H1 (cell line): ENCODE measurements around the gene ABCD1.

Source experiments
- CBX5 ChIP-seq: fragments of 300-800, 300-1000 bp; sonication (generic); IDR thresholded peaks from 2 replicates; pipeline ENCODE4 v1.7.1; 2016; ENCODE audit warnings: antibody characterized with exemption, low read length, low read depth
- CTCF ChIP-seq, 3 experiments: IDR thresholded peaks; 1 replicate in 2 of 3; 2 replicates in 1 of 3; pipeline versions ENCODE4 v1.5.1 to v1.6.1; 2011; ENCODE audit warnings: low read length in 3 of 3, mild to moderate bottlenecking in 3 of 3, inconsistent platforms in 2 of 3, low read depth in 1 of 3, moderate library complexity in 1 of 3; ENCODE audit not compliant: insufficient read depth in 1 of 3; ENCODE audit errors: control extremely low read depth in 1 of 3
- EP300 ChIP-seq, 2 experiments: IDR thresholded peaks; 1 replicate in 1 of 2; 2 replicates in 1 of 2; pipeline ENCODE4 v1.6.1; 2011 to 2012; ENCODE audit warnings: low read depth in 2 of 2, low read length in 2 of 2, mild to moderate bottlenecking in 2 of 2, borderline replicate concordance in 1 of 2, inconsistent platforms in 1 of 2, moderate library complexity in 1 of 2
- RAD21 ChIP-seq, 2 experiments: IDR thresholded peaks in 1 of 2; conservative IDR thresholded peaks in 1 of 2; 2 replicates each; pipeline ENCODE4 v1.6.1; 2011; ENCODE audit warnings: low read depth in 2 of 2, low read length in 2 of 2, improper control_type of control experiment in 1 of 2, inconsistent platforms in 1 of 2, mild to moderate bottlenecking in 1 of 2, moderate library complexity in 1 of 2

GRCh38 chrX:153717445-153717844, 7.2 kb upstream of the ABCD1 start:
- no peak for TF ChIP-seq CBX5
- no peak for TF ChIP-seq RAD21 (IDR thresholded peaks at IDR 0.05 in 1 of 2, conservative IDR thresholded peaks at IDR 0.05 in 1 of 2; ENCODE audit: low read depth in 2 of 2, low read length in 2 of 2)
- TF ChIP-seq EP300 (IDR thresholded peaks at IDR 0.05; ENCODE audit: borderline replicate concordance in 1 of 2, low read depth in 2 of 2, low read length in 2 of 2) = no peak
- TF ChIP-seq CTCF (IDR thresholded peaks at IDR 0.05; ENCODE audit: control extremely low read depth in 1 of 3, insufficient read depth in 1 of 3, low read depth in 1 of 3, low read length in 3 of 3) = no peak
